Astrocyte (in vitro differentiated cells and primary cell): ENCODE results near the gene NMU. TPM values are rescaled to one million over a fixed set of nuclear protein-coding genes. Genes with fewer than 3 reads are reported as not detected.
"Not testable (repeated sequence)": the region's sequence is repeated elsewhere in the genome, so short reads cannot be mapped to it uniquely, and the experiment has no call there.

Source experiments
- DNase-seq: peaks from one replicate; pipeline ENCODE4 v3.0.0-alpha.2; 2010; ENCODE audit warnings: low read depth
- FAIRE-seq: peaks from 2 replicates; lab custom pipeline; 2011; peaks lifted over from hg19 to GRCh38; lab: Jason Lieb, UNC
- H2AFZ ChIP-seq: 2 replicates; pipeline ENCODE4 v1.6.0; 2012; ENCODE audit warnings: low read depth, low read length, inconsistent platforms
- H3K27ac ChIP-seq: 2 replicates; pipeline ENCODE4 v1.5.1; 2011; ENCODE audit warnings: low read depth, low read length, inconsistent platforms
- H3K27me3 ChIP-seq: 2 replicates; pipeline ENCODE4 v1.6.0; 2011; ENCODE audit warnings: low read length, inconsistent platforms; ENCODE audit not compliant: insufficient read depth
- H3K36me3 ChIP-seq: 2 replicates; pipeline ENCODE4 v1.5.1; 2011; ENCODE audit warnings: low read length, inconsistent platforms; ENCODE audit not compliant: insufficient read depth
- H3K4me1 ChIP-seq: 2 replicates; pipeline ENCODE4 v1.5.1; 2011; ENCODE audit warnings: low read length, inconsistent platforms; ENCODE audit not compliant: insufficient read depth
- H3K4me2 ChIP-seq: 2 replicates; pipeline ENCODE4 v1.6.0; 2012; ENCODE audit warnings: low read length, inconsistent platforms
- H3K4me3 ChIP-seq: 2 replicates; pipeline ENCODE4 v1.5.1; 2011; ENCODE audit warnings: low read depth, mild to moderate bottlenecking, low read length, inconsistent platforms; ENCODE audit not compliant: insufficient read depth
- H3K79me2 ChIP-seq: 2 replicates; pipeline ENCODE4 v1.6.0; 2012; ENCODE audit warnings: mild to moderate bottlenecking, low read length, inconsistent platforms; ENCODE audit not compliant: insufficient read depth
- H3K9ac ChIP-seq: 2 replicates; pipeline ENCODE4 v1.6.0; 2012; ENCODE audit warnings: mild to moderate bottlenecking, low read length, inconsistent platforms
- H3K9me3 ChIP-seq: 2 replicates; pipeline ENCODE4 v1.5.1; 2012; ENCODE audit warnings: low read depth, mild to moderate bottlenecking, low read length, inconsistent platforms; ENCODE audit not compliant: insufficient read depth
- H4K20me1 ChIP-seq: 2 replicates; pipeline ENCODE4 v1.6.0; 2012; ENCODE audit warnings: low read length, inconsistent platforms; ENCODE audit not compliant: insufficient read depth
- H3K27ac Mint-ChIP-seq: one replicate; pipeline ENCODE4 v1.8.0; 2021; ENCODE audit warnings: mild to moderate bottlenecking, mixed read lengths; ENCODE audit not compliant: unreplicated experiment
- H3K27me3 Mint-ChIP-seq: one replicate; pipeline ENCODE4 v1.8.0; 2021; ENCODE audit warnings: low read depth, mixed read lengths; ENCODE audit not compliant: unreplicated experiment
- H3K36me3 Mint-ChIP-seq: one replicate; pipeline ENCODE4 v1.8.0; 2021; ENCODE audit warnings: low read depth, mixed read lengths; ENCODE audit not compliant: unreplicated experiment
- H3K4me1 Mint-ChIP-seq: one replicate; pipeline ENCODE4 v1.8.0; 2021; ENCODE audit warnings: low read depth, mixed read lengths; ENCODE audit not compliant: unreplicated experiment
- H3K4me3 Mint-ChIP-seq: one replicate; pipeline ENCODE4 v1.8.0; 2021; ENCODE audit warnings: mild to moderate bottlenecking, moderate library complexity, mixed read lengths; ENCODE audit not compliant: unreplicated experiment
- H3K9me3 Mint-ChIP-seq: one replicate; pipeline ENCODE4 v1.8.0; 2021; ENCODE audit warnings: mild to moderate bottlenecking, mixed read lengths; ENCODE audit not compliant: unreplicated experiment
- CTCF ChIP-seq: IDR thresholded peaks from 2 replicates; pipeline ENCODE4 v1.5.1; 2011; ENCODE audit warnings: low read depth, mild to moderate bottlenecking, inconsistent platforms, low read length, moderate library complexity; ENCODE audit not compliant: insufficient read depth
- EZH2 ChIP-seq: IDR thresholded peaks from 2 replicates; pipeline ENCODE4 v1.6.1; 2012; ENCODE audit warnings: mild to moderate bottlenecking, low read length, inconsistent platforms; ENCODE audit not compliant: insufficient read depth
- total RNA-seq: library from RNA; stranded (reverse); gene quantifications from 2 replicates; pipeline ENCODE4 v1.2.1, GENCODE V29; 2021

The NMU gene
- total RNA-seq, 1 donor from 2014 or later, result 0.61 TPM

- Histone ChIP-seq H4K20me1 (no peaks in the 10 kb centered on the region), H3K4me3 (no peak overlapping the region), H3K27me3 (peaks cover 10% of the 10 kb centered on the region), H3K4me2 (peak overlapping the region; percentile 83), H3K4me1 (peaks cover 9% of the 10 kb centered on the region), H3K27ac (no peak overlapping the region), H3K9me3 (no peaks in the 10 kb centered on the region), H3K36me3 (no peaks in the 10 kb centered on the region), H2AFZ (peak overlapping the region; percentile 57), H3K79me2 (no peaks in the 10 kb centered on the region), H3K9ac (no peak overlapping the region)
- Mint-ChIP-seq H3K36me3 (no peaks in the 10 kb centered on the region), H3K4me1 (peaks cover 5% of the 10 kb centered on the region), H3K4me3 (no peak overlapping the region), H3K27me3 (peaks cover 31% of the 10 kb centered on the region), H3K27ac (no peak overlapping the region), H3K9me3 (peaks cover 4% of the 10 kb centered on the region)
- no peak for FAIRE-seq
- no peak for TF ChIP-seq CTCF
- TF ChIP-seq EZH2, result no peak
- no peak for DNase-seq
Observed at GRCh38 chr4:55634417-55635128, 1.5 kb downstream of the NMU start.

- no peaks in the 10 kb centered on the region for H3K36me3 Mint-ChIP-seq
- Histone ChIP-seq H3K4me2 (no peak overlapping the region), H2AFZ (no peak overlapping the region), H3K27ac (no peak overlapping the region), H3K36me3 (no peaks in the 10 kb centered on the region), H3K4me1 (peaks cover 9% of the 10 kb centered on the region), H3K9ac (no peak overlapping the region), H3K79me2 (no peaks in the 10 kb centered on the region), H3K9me3 (no peaks in the 10 kb centered on the region), H3K27me3 (peaks cover 10% of the 10 kb centered on the region), H4K20me1 (no peaks in the 10 kb centered on the region), H3K4me3 (no peak overlapping the region)
- H3K4me1 Mint-ChIP-seq, result peaks cover 5% of the 10 kb centered on the region
- H3K27me3 Mint-ChIP-seq, result peaks cover 31% of the 10 kb centered on the region
- H3K9me3 Mint-ChIP-seq, result peaks cover 4% of the 10 kb centered on the region
- no peak for TF ChIP-seq CTCF
- TF ChIP-seq EZH2, result no peak
- no peak overlapping the region for H3K27ac Mint-ChIP-seq
- DNase-seq, result no peak
- no peak for FAIRE-seq
- H3K4me3 Mint-ChIP-seq, result no peak overlapping the region
Observed at GRCh38 chr4:55633903-55634302, 2.2 kb downstream of the NMU start.

- FAIRE-seq (no peak), DNase-seq (no peak)
- Mint-ChIP-seq H3K9me3 (no peaks in the 10 kb centered on the region), H3K4me1 (no peaks in the 10 kb centered on the region), H3K4me3 (no peak overlapping the region), H3K36me3 (no peaks in the 10 kb centered on the region), H3K27ac (no peak overlapping the region), H3K27me3 (no peaks in the 10 kb centered on the region)
- H3K9me3 ChIP-seq, result no peaks in the 10 kb centered on the region
- no peaks in the 10 kb centered on the region for H3K27me3 ChIP-seq
- no peak overlapping the region for H3K4me2 ChIP-seq
- no peak overlapping the region for H3K4me3 ChIP-seq
- H3K27ac ChIP-seq, result no peak overlapping the region
- H3K36me3 ChIP-seq, result no peaks in the 10 kb centered on the region
- no peak overlapping the region for H2AFZ ChIP-seq
- no peak overlapping the region for H3K9ac ChIP-seq
- TF ChIP-seq EZH2 (no peak), CTCF (no peak)
- H3K79me2 ChIP-seq, result no peaks in the 10 kb centered on the region
- no peaks in the 10 kb centered on the region for H3K4me1 ChIP-seq
- no peaks in the 10 kb centered on the region for H4K20me1 ChIP-seq
Observed at GRCh38 chr4:55625835-55626234, 10.3 kb downstream of the NMU start.

GRCh38 chr4:55624063-55624462 lies 12.0 kb downstream of the NMU start:
- not testable (repeated sequence) for H3K4me3 ChIP-seq, H2AFZ ChIP-seq, H4K20me1 ChIP-seq, H3K27me3 Mint-ChIP-seq, H3K4me2 ChIP-seq, DNase-seq, H3K9me3 Mint-ChIP-seq, H3K36me3 ChIP-seq, H3K36me3 Mint-ChIP-seq, H3K79me2 ChIP-seq, H3K9me3 ChIP-seq, H3K27me3 ChIP-seq, H3K4me3 Mint-ChIP-seq, H3K4me1 Mint-ChIP-seq, H3K27ac Mint-ChIP-seq, FAIRE-seq, H3K4me1 ChIP-seq, H3K9ac ChIP-seq, H3K27ac ChIP-seq
